Ascending aorta (tissue), 2 donors: ENCODE measurements around the gene ALAD. TPM values are rescaled to one million over a fixed set of nuclear protein-coding genes. Genes with fewer than 3 reads are reported as not detected.

ENCODE experiments used
- DNase-seq, 2 donors: peaks; one replicate each; pipeline ENCODE4 v3.0.0-alpha.2; 2019; ENCODE audit warnings: low spot score in 2 of 2
- H3K27ac ChIP-seq, 2 donors: fragments of 200-600 bp; sonication (generic); one replicate each; pipeline ENCODE4 v1.5.1; 2016 to 2017; ENCODE audit warnings: mild to moderate bottlenecking in 1 of 2
- H3K27me3 ChIP-seq: fragments of 200-600 bp; sonication (generic); one replicate; pipeline ENCODE4 v1.5.1; 2017
- H3K36me3 ChIP-seq, 2 donors: fragments of 200-600 bp; sonication (generic); one replicate each; pipeline ENCODE4 v1.5.1; 2016
- H3K4me1 ChIP-seq, 2 donors: fragments of 200-600 bp; sonication (generic); one replicate each; pipeline ENCODE4 v1.5.1; 2016 to 2017; ENCODE audit warnings: mild to moderate bottlenecking in 1 of 2
- H3K4me3 ChIP-seq, 2 donors: fragments of 200-600 bp; sonication (generic); one replicate each; pipeline ENCODE4 v1.5.1; 2016 to 2017; ENCODE audit warnings: mild to moderate bottlenecking in 1 of 2
- H3K9me3 ChIP-seq, 2 donors: fragments of 200-600 bp; sonication (generic); one replicate each; pipeline ENCODE4 v1.5.1; 2016
- CTCF ChIP-seq, 3 experiments: fragments of 200-600 bp in 2 of 3; fragments of 450-650 bp in 1 of 3; sonication (generic) in 2 of 3; IDR thresholded peaks; one replicate each; pipeline ENCODE4 v1.5.1; 2016 to 2019; ENCODE audit warnings: antibody characterized with exemption in 3 of 3, mild to moderate bottlenecking in 1 of 3, moderate library complexity in 1 of 3
- intact Hi-C: fragments of 100-400 bp; cut with DNase I; formaldehyde crosslinking; loops from one replicate; pipeline ENCODE4 v1.15.1; 2023
- total RNA-seq: library from RNA; depleted of rRNA; stranded (reverse); fragments of >200 nt; gene quantifications from one replicate; pipeline ENCODE4 v1.1.0, GENCODE V29; 2016

The ALAD gene
- total RNA-seq, 1 donor from 2014 or later, result 71.4 TPM

- Histone ChIP-seq H3K27me3 (no peaks in the 10 kb centered on the region), H3K4me3 (no peak overlapping the region), H3K9me3 (no peaks in the 10 kb centered on the region), H3K4me1 (no peaks in the 10 kb centered on the region), H3K36me3 (no peaks in the 10 kb centered on the region), H3K27ac (no peak overlapping the region)
- intact Hi-C loops, result no loop called here
- TF ChIP-seq CTCF (IDR thresholded peaks at IDR 0.05), result no peak
- no peak for DNase-seq
These were observed 37.7 kb downstream of the ALAD start for GRCh38 chr9:113363336-113363735.

GRCh38 chr9:113361304-113362018 is 39.6 kb downstream of the ALAD start:
- Histone ChIP-seq H3K36me3 (no peaks in the 10 kb centered on the region), H3K9me3 (no peaks in the 10 kb centered on the region), H3K27me3 (no peaks in the 10 kb centered on the region), H3K4me1 (no peaks in the 10 kb centered on the region), H3K27ac (no peak overlapping the region), H3K4me3 (no peak overlapping the region)
- no peak for TF ChIP-seq CTCF (IDR thresholded peaks at IDR 0.05)
- intact Hi-C loops, result no loop called here
- no peak for DNase-seq

- intact Hi-C loops, result no loop called here
- no peak for DNase-seq
- TF ChIP-seq CTCF (IDR thresholded peaks at IDR 0.05), result no peak
- H3K27ac ChIP-seq, result no peak overlapping the region
- H3K4me3 ChIP-seq, result no peak overlapping the region
- H3K27me3 ChIP-seq, result no peaks in the 10 kb centered on the region
- H3K4me1 ChIP-seq, result no peaks in the 10 kb centered on the region
- H3K36me3 ChIP-seq, result no peaks in the 10 kb centered on the region
- no peaks in the 10 kb centered on the region for H3K9me3 ChIP-seq
These were observed 40.7 kb downstream of the ALAD start for GRCh38 chr9:113360242-113360842.

- peak in 1 of 2 donors; percentile 19 for DNase-seq
- TF ChIP-seq CTCF (IDR thresholded peaks at IDR 0.05), result no peak
- intact Hi-C loops, result no loop called here
- Histone ChIP-seq H3K27ac (no peak overlapping the region), H3K4me1 (no peaks in the 10 kb centered on the region), H3K4me3 (no peak overlapping the region), H3K9me3 (no peaks in the 10 kb centered on the region), H3K27me3 (no peaks in the 10 kb centered on the region), H3K36me3 (no peaks in the 10 kb centered on the region)
These were observed 41.7 kb downstream of the ALAD start for GRCh38 chr9:113359385-113359784.

GRCh38 chr9:113356686-113357292 is 44.3 kb downstream of the ALAD start:
- Histone ChIP-seq H3K27ac (no peak overlapping the region), H3K27me3 (no peaks in the 10 kb centered on the region), H3K4me3 (no peak overlapping the region), H3K36me3 (no peaks in the 10 kb centered on the region), H3K9me3 (no peaks in the 10 kb centered on the region), H3K4me1 (no peaks in the 10 kb centered on the region)
- no peak for TF ChIP-seq CTCF (IDR thresholded peaks at IDR 0.05)
- peak in 1 of 2 donors; percentile 12 for DNase-seq
- intact Hi-C loops, result no loop called here
